ENCODE measurements around the gene SPDYE4.

SPDYE4 gene

DNA sequence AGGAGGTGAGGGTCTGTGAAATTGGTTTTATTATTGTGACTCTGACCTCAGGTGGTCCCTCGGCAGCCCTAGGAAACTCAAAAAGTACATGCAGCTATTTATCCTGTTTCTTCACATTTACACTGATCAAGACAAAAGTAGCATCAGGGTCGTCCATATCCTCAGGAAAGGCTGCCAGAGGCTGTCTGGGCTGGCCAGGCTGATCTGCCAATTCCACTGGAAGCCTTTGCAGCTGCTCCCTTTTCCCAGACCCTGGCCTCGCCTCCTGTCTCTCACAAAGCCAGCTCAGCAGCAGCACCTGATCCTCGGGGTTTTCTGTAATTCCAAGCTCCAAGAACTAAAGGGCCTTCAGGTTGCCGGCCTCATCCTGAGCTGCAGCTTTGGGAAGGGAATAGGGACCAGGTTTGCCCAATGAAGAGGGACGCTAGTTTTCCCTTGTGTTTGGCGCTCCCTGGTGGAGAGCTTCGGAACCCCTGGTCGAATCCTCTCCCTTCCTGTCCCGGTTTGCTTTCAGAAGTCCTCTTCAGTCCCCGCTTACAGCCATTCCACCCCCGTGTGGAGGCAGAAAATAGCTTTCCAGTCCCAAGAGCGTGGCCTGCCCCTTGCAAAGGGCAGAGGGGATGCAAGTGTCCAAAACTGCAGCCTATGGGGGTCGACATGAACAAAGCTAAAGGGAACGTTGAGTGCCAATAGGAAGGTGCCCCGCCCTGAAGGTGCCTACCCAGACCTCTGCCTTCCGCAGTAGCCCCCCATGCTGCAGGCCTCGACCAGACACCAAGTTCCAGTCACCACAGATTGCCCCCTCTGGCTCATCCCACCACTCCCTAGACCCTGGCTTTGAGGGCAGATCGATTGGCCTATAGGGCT lies 27.4 kb upstream of the SPDYE4 start:
- in situ Hi-C loops (cut with MboI; ENCODE audit: low pct_unique_long_range_greater_than_20kb, low sequenced_read_pairs, unreplicated experiment) = no loop called here
- TF ChIP-seq CTCF (IDR thresholded peaks at IDR 0.05; ENCODE audit: extremely low read depth, insufficient read depth, missing control alignments) = peak; percentile 75
- peak; percentile 62 for DNase-seq (ENCODE audit: low spot score)

GRCh38 chr17:8782176-8782575 lies 23.8 kb upstream of the SPDYE4 start:
- no peak for TF ChIP-seq CTCF (IDR thresholded peaks at IDR 0.05; ENCODE audit: extremely low read depth, insufficient read depth, missing control alignments)
- no peak for DNase-seq (ENCODE audit: low spot score)
- in situ Hi-C loops (cut with MboI; ENCODE audit: low pct_unique_long_range_greater_than_20kb, low sequenced_read_pairs, unreplicated experiment) = no loop called here

DNA sequence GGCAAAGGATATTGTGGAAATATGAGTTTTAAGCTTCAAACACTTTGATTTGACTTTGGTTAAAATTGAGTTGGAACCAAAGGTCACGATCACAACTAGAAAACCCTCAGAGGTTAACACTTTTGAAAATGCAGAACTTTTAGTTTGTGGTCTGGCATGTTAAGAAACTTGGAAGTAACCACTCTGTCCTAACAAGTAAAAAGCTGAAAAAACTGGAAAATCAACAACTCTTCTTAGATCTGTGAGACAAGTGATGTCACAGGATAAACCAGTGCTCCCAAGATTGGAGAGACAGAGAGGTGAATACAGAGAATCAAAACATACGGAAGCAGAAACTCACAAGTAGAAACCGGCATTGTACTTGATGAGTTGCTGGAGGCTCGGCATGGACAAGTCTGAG lies 23.4 kb upstream of the SPDYE4 start:
- no peak for TF ChIP-seq CTCF (IDR thresholded peaks at IDR 0.05; ENCODE audit: extremely low read depth, insufficient read depth, missing control alignments)
- in situ Hi-C loops (cut with MboI; ENCODE audit: low pct_unique_long_range_greater_than_20kb, low sequenced_read_pairs, unreplicated experiment) = no loop called here
- DNase-seq (ENCODE audit: low spot score) = no peak

DNA sequence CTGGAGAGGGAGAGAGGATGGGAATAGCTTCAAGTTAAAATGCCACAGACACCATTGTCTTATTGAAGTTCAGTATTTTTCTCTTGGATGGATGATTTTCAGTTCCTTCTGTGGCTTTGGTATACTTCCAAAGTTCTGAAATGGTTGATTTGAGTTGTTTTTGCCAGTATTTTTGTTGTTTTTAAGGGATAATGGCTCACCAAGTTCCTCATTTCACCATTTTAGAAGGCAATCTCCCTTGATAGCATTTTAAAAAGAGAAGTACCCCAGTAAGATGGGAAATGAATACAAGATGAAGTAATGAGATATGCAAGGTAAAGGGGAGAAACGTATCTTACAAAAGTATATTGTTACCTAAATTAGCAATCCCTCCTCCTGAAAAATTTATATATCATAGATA lies 18.5 kb upstream of the SPDYE4 start:
- no peak for DNase-seq (ENCODE audit: low spot score)
- no peak for TF ChIP-seq CTCF (IDR thresholded peaks at IDR 0.05; ENCODE audit: extremely low read depth, insufficient read depth, missing control alignments)
- in situ Hi-C loops (cut with MboI; ENCODE audit: low pct_unique_long_range_greater_than_20kb, low sequenced_read_pairs, unreplicated experiment) = no loop called here

DNA sequence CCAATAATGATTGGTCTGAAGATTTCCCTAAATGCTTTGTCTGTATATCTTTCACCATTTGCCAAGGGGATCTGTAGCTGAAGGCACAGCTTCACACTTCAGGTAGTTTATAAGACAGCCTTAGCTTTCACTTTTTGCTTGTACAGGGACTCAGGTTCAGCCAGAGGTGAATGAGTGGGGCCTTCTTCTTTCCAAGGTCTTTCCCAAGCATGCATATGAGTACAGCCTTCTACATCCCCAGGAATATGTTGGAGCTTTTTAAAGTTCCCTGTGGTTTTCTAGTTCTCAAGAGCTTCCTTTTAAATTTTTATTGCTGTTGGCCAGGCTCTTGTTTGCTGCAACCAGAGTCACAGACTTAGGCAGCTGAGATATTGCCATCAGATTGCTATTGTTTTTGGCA lies 17.9 kb upstream of the SPDYE4 start:
- in situ Hi-C loops (cut with MboI; ENCODE audit: low pct_unique_long_range_greater_than_20kb, low sequenced_read_pairs, unreplicated experiment) = no loop called here
- no peak for DNase-seq (ENCODE audit: low spot score)
- TF ChIP-seq CTCF (IDR thresholded peaks at IDR 0.05; ENCODE audit: extremely low read depth, insufficient read depth, missing control alignments) = no peak

GRCh38 chr17:8766731-8767130 lies 8.4 kb upstream of the SPDYE4 start:
- in situ Hi-C loops (cut with MboI; ENCODE audit: low pct_unique_long_range_greater_than_20kb, low sequenced_read_pairs, unreplicated experiment) = loop anchor here (25.0 kb wide), 1 partner anchor 354 kb away; no protein-coding TSS in a partner anchor
- no peak for DNase-seq (ENCODE audit: low spot score)
- TF ChIP-seq CTCF (IDR thresholded peaks at IDR 0.05; ENCODE audit: extremely low read depth, insufficient read depth, missing control alignments) = no peak
